Superior temporal gyrus (tissue), 1 donor: Measurements from ENCODE around the gene CD300E.

ENCODE experiments used
- DNase-seq: peaks from one replicate; pipeline ENCODE4 v3.0.0-alpha.2; 2016; ENCODE audit errors: extremely low spot score

The CD300E gene

DNA sequence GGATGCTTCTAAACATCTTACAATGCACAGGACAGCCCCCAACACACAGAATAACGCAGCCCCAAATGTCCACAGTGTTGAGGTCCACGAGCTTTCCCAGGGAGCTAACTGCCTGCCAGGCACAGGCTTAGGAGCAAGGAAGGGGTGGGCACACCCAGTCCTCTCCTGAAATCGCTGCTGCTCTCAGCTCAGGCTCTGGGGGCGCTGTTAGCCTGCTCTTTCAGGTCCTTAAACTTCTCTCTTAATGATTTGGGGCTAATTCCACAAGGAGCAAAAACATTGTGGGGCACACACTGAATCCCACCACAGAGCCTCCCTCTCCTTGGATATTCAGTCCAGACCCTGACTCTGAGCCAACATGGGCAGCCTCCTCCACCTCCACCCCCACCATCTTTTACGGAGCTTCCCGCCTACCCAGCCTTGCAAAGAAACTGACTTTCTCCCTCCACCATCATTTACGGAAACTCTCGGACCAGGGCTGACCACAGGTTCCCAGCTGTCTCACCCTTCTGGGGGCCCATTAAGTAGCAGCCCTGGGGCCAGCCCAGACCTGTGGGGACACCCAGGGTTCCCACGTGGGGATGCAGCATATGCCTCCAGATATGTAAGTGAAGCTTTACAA is 57.3 kb downstream of the CD300E start:
- peak; percentile 27 for DNase-seq

DNA sequence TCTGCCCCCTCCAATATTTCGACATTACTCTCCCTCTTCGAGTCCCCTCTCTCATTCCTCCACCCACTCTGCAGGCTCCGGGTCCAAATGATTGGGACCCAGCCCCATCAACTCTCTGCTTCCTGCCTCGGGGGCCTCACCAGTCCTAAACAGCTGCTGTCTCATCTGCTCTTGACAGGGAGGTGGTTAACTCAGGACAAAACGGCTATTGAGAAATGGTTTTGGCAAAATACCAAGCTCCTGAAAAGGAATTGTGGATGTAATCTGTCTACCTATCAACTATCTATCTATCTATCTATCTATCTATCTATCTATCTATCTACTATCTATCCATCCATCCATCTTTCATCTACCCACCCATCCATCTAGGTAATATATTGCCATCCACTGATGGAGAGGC is 58.4 kb downstream of the CD300E start:
- DNase-seq: no peak

DNA sequence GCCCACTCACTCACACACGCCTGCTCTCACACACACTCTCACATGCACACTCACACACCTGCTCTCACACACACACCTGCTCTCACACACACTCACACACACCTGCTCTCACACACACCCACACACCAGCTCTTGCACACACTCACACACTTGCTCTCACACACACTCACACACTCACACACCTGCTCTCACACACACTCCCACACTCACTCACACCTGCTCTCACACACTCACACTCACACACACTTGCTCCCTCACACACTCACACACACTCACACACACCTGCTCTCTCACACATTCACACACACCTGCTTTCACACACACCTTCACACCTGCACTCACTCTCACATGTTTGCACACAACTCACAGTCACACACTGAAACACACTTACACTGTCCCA is 60.2 kb downstream of the CD300E start:
- no peak for DNase-seq

DNA sequence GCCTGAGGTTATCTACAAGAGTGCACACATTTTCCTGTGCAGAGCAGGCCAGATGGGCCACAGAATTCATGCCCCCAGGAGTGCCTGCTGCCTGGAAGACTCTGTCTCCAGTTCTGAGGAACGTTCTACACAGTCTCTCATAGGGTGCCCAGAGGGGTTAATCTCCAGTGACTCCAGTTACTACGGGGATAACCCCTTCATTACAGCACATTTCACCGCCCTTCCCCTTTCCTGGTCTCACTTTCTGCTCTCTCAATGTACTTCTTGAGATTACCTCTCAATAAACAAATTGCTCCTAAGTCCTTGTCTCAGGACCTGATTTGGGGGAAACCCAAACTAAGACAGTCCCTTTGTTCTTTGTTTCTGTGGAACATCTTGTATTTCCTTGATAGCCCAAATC is 62.0 kb downstream of the CD300E start:
- DNase-seq: no peak
